ENCODE results near the gene DIDO1. TPM values are rescaled to one million over a fixed set of nuclear protein-coding genes. Genes with fewer than 3 reads are reported as not detected.
A peak's percentile ranks its signal among the peaks of the same experiment; 100 is the strongest.

Gene DIDO1
- total and polyA plus RNA-seq, 7 donors, result 10.4 to 70.6 (median 48.7) TPM

DNA sequence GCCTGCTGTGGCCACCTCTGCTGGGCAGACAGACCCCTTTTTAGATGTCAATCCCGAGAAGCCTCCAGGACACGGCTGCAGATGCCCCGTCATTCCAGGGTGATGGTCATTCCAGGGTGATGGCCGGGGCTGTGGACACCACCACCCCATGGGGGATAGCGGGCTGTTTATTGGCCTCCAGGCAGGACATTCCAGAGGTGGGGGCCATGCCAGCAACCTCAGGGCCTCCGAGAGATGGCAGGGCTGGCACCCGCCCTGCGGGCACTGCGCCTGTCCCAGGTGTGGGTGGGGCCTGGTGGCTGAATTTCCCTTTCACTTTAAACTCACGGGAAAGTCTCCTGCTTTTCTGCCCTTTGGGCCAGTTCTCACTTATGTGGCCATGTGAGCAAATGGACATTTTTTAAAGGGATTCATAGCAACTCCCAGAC lies 94.9 kb downstream of the DIDO1 start:
- Histone ChIP-seq H3K4me1 (peaks cover 0 to 23% (median 15%) of the 10 kb centered on the region in 4 donors), H3K36me3 (no peaks in the 10 kb centered on the region), H3K4me3 (no peak overlapping the region), H3K9me3 (no peaks in the 10 kb centered on the region), H3K27me3 (peaks cover 0 to 6% (median 0%) of the 10 kb centered on the region in 3 donors), H3K27ac (peak overlapping the region in 3 of 4 donors; percentile 36 to 56 (median 46))
- no peak for DNase-seq
- intact Hi-C loops (cut with DNase I), result no loop called here
- WGBS, 2 donors, result 21 to 70% methylated on average over 10 of the region's 10 CpGs
- TF ChIP-seq POLR2A (IDR thresholded peaks at IDR 0.05) (no peak), POLR2AphosphoS5 (IDR thresholded peaks at IDR 0.05) (no peak), EP300 (IDR thresholded peaks at IDR 0.05) (no peak)
- TF ChIP-seq, protein P1, sequence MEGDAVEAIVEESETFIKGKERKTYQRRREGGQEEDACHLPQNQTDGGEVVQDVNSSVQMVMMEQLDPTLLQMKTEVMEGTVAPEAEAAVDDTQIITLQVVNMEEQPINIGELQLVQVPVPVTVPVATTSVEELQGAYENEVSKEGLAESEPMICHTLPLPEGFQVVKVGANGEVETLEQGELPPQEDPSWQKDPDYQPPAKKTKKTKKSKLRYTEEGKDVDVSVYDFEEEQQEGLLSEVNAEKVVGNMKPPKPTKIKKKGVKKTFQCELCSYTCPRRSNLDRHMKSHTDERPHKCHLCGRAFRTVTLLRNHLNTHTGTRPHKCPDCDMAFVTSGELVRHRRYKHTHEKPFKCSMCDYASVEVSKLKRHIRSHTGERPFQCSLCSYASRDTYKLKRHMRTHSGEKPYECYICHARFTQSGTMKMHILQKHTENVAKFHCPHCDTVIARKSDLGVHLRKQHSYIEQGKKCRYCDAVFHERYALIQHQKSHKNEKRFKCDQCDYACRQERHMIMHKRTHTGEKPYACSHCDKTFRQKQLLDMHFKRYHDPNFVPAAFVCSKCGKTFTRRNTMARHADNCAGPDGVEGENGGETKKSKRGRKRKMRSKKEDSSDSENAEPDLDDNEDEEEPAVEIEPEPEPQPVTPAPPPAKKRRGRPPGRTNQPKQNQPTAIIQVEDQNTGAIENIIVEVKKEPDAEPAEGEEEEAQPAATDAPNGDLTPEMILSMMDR (IDR thresholded peaks at IDR 0.05), result no peak

DNA sequence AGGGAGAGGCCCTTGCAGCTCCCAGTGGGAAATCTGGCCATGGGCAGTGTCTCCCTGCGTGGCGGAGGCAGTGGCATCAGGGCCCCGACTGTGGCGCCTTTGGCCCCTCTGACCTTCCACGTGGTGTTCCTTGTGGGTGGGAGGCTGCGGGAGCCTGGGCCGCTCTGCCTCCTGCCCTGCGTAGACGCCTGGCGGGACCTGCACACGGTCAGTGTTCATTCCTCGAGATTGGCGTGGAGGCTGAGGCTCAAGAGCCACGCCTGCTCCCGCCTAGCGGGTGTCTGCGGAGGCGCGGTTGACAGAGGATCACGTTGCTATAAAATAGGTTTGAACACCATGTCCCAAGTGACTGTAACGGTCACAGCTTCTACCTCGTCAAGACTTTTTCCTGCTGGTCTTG lies 95.5 kb downstream of the DIDO1 start:
- H3K27ac ChIP-seq, result peak overlapping the region in 1 of 4 donors; percentile 36

DNA sequence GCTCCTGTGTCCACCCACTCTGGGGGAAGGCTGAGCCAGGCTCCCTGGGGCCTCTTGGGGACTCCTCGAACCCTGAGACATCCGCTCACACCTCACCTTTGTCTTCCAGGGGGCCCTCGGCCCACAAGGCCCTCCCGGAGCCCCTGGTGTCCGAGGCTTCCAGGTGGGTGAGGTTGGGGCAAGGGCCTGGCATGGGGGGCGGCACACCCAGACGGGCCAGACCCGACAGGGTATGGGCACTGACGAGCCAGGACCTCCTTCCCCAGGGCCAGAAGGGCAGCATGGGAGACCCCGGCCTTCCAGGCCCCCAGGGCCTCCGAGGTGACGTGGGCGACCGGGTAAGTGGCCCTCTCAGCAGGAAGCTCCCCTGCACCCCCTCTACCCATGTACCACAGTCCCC lies 96.1 kb downstream of the DIDO1 start:
- DNase-seq, result no peak
- intact Hi-C loops (cut with DNase I), result no loop called here
- TF ChIP-seq EP300 (IDR thresholded peaks at IDR 0.05) (no peak), POLR2AphosphoS5 (IDR thresholded peaks at IDR 0.05) (no peak), POLR2A (IDR thresholded peaks at IDR 0.05) (no peak)
- TF ChIP-seq, protein P1 (IDR thresholded peaks at IDR 0.05), result no peak
- Histone ChIP-seq H3K27me3 (no peaks in the 10 kb centered on the region), H3K36me3 (no peaks in the 10 kb centered on the region), H3K4me3 (no peak overlapping the region), H3K4me1 (peaks cover 0 to 23% (median 15%) of the 10 kb centered on the region in 4 donors), H3K9me3 (no peaks in the 10 kb centered on the region), H3K27ac (no peak overlapping the region)
- 91 to 93% methylated on average over 14 of the region's 14 CpGs for WGBS, 2 donors

More for the DNA sequence above, 95.5 kb downstream of the DIDO1 start:
- Histone ChIP-seq H3K36me3 (no peaks in the 10 kb centered on the region), H3K9me3 (no peaks in the 10 kb centered on the region), H3K4me3 (no peak overlapping the region), H3K27me3 (peaks cover 0 to under 1% (median 0%) of the 10 kb centered on the region in 3 donors), H3K4me1 (peaks cover 0 to 23% (median 15%) of the 10 kb centered on the region in 4 donors)
- no peak for DNase-seq
- TF ChIP-seq, protein P1 (IDR thresholded peaks at IDR 0.05), result no peak
- no peak for TF ChIP-seq POLR2A (IDR thresholded peaks at IDR 0.05)
- TF ChIP-seq EP300 (IDR thresholded peaks at IDR 0.05), result no peak
- no peak for TF ChIP-seq POLR2AphosphoS5 (IDR thresholded peaks at IDR 0.05)
- WGBS, 2 donors, result 27 to 75% methylated on average over 22 of the region's 22 CpGs
- intact Hi-C loops (cut with DNase I), result no loop called here

DNA sequence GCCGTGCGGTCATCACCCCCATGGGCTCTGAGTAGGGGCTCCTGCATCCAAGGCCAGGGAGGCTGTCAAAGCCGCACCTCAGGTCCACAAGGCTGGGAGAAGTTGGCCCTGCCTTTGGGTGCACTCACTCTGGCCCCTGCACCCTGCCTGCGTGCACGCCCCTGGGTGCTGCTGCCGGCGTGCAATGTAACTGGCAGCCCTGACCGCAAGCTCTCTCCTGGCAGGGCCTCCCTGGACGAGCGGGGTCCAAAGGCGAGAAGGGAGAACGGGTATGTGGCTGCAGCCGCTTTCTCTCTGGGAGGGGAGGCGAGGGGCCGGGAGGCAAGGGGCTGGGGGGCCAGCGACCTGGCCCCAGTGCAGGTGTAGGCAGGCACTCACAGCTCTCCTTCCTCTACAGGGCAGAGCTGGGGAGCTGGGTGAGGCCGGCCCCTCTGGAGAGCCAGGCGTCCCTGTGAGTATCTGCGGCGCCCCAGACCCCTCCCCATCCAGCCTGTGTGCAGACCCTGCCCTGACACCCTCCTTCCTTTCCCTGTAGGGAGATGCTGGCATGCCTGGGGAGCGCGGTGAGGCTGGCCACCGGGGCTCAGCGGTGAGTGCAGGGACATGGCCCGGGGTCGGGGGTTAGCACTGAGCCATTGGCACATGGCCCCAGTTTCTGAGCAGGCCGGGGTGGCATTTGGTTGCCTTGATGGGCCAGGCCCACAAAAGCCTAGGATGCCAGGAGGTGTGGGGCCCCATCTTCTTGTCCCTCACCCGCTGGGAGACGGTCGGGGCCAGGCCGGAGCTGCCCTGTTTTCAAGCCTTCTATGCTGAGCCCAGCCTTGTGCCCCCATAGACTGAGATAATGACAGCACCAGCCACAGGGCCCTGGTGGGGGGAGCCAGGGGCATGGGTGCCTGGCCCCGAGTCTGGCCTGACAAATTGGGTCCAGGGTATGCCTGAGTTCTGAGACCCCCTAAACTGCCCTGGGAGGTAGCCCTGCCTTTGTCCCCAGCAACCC lies 96.8 kb downstream of the DIDO1 start:
- Histone ChIP-seq H3K9me3 (no peaks in the 10 kb centered on the region), H3K27ac (no peak overlapping the region), H3K36me3 (no peaks in the 10 kb centered on the region), H3K4me1 (peaks cover 2 to 26% (median 22%) of the 10 kb centered on the region in 4 donors), H3K27me3 (no peaks in the 10 kb centered on the region), H3K4me3 (no peak overlapping the region)
- intact Hi-C loops (cut with DNase I), result no loop called here
- 91 to 96% methylated on average over 32 of the region's 32 CpGs for WGBS, 2 donors
- no peak for TF ChIP-seq POLR2A (IDR thresholded peaks at IDR 0.05)
- no peak for TF ChIP-seq EP300 (IDR thresholded peaks at IDR 0.05)
- TF ChIP-seq, protein P1 (IDR thresholded peaks at IDR 0.05), result no peak
- no peak for TF ChIP-seq POLR2AphosphoS5 (IDR thresholded peaks at IDR 0.05)
- no peak for DNase-seq
